B cell (primary cell): ENCODE results near the gene PNMA8B.

Experiments
- EZH2 ChIP-seq: IDR thresholded peaks from 2 replicates; pipeline ENCODE4 v1.6.1; 2012; ENCODE audit warnings: borderline replicate concordance, low read depth, mild to moderate bottlenecking, moderate library complexity, low read length; ENCODE audit not compliant: insufficient read depth, poor library complexity, severe bottlenecking
- TF ChIP-seq, protein P1 (sequence below): fragments of 200-600 bp; IDR thresholded peaks from one replicate; pipeline ENCODE4 v1.8.0; 2022; ENCODE audit warnings: antibody characterized with exemption, mild to moderate bottlenecking

DNA sequence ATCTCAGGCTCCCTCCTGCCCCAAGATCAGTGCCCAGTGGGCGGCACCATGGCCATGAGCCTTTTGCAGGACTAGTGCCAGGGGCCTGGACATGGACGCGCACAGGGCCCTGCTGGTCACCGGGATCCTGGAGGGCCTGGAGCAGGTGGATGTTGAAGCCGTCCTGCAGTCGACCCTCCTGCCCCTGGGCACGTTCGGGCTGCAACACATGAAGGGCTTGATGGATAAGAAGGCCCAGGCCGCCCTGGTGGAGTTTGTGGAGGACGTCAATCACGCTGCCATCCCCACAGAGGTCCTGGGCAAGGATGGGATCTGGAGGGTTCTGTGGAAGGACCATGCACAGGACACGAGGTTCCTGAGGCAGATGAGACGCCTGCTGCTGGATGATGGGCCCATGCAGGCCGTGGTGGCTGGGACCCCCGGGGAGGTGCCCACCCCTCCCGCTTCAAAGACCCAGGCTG lies 38.0 kb upstream of the PNMA8B start:
- TF ChIP-seq EZH2 = no peak
- TF ChIP-seq, protein P1, sequence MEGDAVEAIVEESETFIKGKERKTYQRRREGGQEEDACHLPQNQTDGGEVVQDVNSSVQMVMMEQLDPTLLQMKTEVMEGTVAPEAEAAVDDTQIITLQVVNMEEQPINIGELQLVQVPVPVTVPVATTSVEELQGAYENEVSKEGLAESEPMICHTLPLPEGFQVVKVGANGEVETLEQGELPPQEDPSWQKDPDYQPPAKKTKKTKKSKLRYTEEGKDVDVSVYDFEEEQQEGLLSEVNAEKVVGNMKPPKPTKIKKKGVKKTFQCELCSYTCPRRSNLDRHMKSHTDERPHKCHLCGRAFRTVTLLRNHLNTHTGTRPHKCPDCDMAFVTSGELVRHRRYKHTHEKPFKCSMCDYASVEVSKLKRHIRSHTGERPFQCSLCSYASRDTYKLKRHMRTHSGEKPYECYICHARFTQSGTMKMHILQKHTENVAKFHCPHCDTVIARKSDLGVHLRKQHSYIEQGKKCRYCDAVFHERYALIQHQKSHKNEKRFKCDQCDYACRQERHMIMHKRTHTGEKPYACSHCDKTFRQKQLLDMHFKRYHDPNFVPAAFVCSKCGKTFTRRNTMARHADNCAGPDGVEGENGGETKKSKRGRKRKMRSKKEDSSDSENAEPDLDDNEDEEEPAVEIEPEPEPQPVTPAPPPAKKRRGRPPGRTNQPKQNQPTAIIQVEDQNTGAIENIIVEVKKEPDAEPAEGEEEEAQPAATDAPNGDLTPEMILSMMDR = no peak
